ENCODE results near the gene EEF1A2.

EEF1A2 gene

DNA sequence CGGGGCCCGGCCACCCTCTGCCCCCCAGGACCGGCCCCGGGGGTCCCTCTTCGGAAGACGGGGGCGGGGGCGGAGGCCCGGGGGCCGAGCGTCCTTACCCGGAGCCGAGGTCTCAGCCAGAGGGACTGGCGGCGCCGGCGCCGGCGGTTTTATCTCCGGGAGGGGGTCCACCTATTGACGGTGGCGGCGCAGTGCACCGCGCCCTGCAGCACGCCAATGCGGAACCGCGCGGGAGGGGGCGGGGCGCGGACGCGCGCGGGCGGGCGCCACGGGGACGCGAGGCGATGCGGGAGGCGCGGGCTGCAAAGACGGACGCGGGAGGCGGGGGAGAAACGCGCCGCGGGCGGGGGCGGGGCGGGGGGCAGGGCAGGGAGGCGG, at the start of gene EEF1A2:
TSS of gene EEF1A2 (minus strand) at position 124 of the 378 bp plus-strand sequence. CDS start 1,320 bp downstream, outside the sequence.
- DNase-seq, result peak; percentile 53

- DNase-seq, result no peak
Measured at GRCh38 chr20:63548542-63548941, 49.7 kb upstream of the EEF1A2 start.

- DNase-seq, result no peak
Measured at GRCh38 chr20:63547725-63548480, 49.0 kb upstream of the EEF1A2 start, which contains the start of gene SRMS. TSS of gene SRMS (minus strand) at chr20:63547749. CDS start at chr20:63547463, 286 bp downstream.

DNA sequence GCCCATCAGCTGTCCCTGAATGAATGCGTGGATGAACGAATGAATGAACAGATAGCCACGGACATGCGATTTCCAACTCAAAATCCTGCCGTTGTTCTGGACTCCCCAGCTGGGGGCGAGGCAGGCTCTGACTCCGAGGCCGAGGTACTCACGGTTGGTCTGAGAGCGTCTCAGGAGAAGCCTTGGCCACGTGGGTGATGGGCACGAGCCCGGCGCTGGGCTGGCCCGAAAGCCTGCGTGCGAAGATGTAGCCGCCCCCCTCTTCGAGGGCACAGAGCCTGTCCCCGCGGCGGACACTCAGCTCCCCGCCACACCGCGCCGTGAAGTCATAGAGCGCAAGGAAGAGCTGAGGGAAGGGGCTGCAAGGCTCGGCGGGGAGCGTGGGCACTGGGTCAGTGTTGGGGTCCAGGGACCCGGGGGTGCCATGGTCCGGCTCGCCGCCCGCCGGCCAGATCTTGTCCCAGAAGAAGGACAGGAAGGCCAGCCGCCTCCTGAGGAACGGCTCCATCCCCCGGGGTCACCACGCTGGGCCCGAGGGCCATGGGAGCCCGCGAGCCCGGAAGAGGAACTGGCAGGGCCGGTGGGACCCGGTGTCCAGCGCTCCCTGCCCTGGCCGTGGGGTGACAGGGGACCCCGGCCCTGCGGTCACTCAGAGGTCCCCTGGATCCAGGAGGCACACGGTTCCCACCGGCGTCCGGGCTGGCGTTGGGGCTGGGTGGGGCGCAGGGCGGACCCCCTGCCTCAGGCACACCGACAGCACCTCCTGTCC, 48.3 kb upstream of the EEF1A2 start:
- DNase-seq, result no peak

GRCh38 chr20:63546256-63546955, 47.5 kb upstream of the EEF1A2 start:
- DNase-seq, result no peak

DNA sequence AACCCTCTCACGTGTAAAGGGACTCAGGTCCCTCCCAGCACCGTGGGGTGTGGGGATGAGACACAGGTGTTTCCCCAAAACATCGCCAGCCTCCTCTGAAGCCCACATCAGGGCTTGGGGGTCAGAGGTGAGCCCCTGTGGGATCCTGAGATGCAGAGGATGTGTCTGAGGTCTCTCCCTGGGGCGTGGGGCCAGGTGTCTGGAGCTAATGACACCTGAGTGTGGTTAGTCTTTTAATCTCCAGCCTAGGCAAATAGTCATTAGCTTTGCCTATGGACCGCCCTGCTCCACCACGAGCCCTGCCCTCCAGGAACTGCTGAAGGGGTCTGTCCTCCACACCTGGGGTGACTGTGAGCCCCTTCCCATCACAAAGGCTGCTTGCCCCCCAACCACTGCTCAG, 46.9 kb upstream of the EEF1A2 start:
- no peak for DNase-seq

DNA sequence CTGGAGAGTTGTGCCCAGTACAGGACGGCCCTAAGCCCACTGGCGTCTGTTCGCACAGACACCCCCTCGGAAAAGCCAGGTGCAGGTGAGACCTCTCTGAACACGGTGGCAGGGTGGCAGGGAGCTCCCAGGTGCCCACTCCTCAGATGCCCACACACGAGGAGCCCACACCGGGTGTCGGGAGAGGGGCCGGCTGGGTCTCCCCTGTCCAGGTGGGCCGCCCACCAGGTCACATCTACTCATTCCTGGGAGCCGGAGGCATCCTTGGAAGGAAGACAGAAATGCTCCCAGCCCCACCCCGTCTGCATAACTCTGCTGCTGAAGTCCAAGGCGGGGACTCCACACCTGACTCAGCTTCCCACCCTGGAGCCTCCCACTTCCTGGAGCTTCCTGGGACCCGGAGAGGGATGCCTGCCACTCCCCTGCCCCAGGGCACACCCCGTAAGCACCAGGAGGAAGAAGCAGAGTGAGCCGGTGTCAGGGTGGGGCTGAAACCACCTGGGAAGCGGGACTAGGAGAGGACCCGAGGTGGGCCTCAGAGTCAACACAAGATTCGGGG, 46.2 kb upstream of the EEF1A2 start:
- no peak for DNase-seq

GRCh38 chr20:63544241-63544957, 45.5 kb upstream of the EEF1A2 start:
- DNase-seq, result no peak

GRCh38 chr20:63543733-63544132, 44.9 kb upstream of the EEF1A2 start:
- no peak for DNase-seq

GRCh38 chr20:63543131-63543530, 44.2 kb upstream of the EEF1A2 start:
- no peak for DNase-seq

- no peak for DNase-seq
Measured at GRCh38 chr20:63542696-63543095, 43.8 kb upstream of the EEF1A2 start.

- DNase-seq, result no peak
Measured at GRCh38 chr20:63542031-63542559, 43.2 kb upstream of the EEF1A2 start.

DNA sequence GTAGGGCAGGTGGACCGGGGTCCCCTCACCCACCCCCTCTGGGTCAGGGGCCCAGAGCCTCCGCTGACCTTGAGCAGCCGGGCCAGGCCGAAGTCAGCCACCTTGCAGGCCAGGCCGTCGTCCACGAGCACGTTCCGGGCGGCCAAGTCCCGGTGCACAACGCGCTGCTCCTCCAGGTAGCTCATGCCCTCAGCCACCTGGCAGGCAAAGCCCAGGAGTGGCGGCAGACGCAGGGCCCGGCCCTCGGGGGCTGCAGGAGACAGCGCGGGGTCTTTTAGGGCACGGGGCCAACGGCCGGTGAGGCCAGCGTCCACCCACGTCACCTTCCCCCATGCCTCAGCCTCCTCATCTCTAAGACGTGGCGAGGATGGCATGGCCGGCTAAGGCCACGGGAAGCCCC, 42.5 kb upstream of the EEF1A2 start:
- no peak for DNase-seq

- no peak for DNase-seq
Measured at GRCh38 chr20:63540417-63541186, 41.7 kb upstream of the EEF1A2 start.

- no peak for DNase-seq
Measured at GRCh38 chr20:63539441-63540370, 40.8 kb upstream of the EEF1A2 start.

GRCh38 chr20:63539092-63539430, 40.2 kb upstream of the EEF1A2 start:
- DNase-seq, result no peak

DNA sequence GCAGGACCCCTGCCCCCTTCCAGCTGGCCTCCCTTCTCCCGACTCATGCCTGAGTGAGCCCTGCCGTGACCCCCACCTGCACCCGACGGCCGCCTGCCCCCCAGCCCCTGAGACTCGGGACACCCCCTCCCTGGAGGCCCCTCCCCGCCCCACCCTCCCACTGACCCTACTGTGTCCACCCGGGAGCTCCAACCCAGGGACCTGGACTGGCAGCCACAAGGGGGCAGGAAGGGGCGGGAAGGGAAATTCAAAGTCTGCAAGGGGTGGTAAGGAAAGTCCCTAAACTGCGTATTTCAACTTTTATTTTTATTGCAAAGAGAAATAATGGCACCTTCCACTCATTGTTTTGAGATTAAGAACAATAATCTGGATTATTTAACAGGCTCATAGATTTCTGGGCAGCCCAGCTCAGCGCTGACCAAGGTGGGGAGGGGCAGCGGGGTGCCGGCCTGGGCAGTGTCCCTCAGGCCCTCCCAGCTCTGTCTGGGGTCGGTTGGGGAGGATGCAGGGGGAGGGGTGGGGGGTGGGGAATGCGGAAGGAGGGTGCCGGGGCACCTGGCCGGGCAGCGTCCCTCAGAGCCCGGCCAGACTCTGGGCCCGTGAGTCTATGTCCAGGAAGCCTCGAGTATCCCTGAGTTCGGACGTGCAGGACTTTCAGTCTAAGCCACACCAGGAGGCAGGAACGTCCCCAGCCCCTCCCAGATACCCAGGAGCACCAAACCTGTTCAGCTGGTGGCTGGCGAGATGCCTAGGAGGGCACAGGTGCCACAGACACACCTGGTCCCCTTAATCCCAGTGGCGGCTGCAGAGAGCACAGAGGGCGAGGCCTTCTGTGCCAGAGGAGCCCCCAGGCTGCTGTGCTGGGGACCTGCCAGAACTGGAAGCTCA, 39.6 kb upstream of the EEF1A2 start:
- DNase-seq, result peak; percentile 40

DNA sequence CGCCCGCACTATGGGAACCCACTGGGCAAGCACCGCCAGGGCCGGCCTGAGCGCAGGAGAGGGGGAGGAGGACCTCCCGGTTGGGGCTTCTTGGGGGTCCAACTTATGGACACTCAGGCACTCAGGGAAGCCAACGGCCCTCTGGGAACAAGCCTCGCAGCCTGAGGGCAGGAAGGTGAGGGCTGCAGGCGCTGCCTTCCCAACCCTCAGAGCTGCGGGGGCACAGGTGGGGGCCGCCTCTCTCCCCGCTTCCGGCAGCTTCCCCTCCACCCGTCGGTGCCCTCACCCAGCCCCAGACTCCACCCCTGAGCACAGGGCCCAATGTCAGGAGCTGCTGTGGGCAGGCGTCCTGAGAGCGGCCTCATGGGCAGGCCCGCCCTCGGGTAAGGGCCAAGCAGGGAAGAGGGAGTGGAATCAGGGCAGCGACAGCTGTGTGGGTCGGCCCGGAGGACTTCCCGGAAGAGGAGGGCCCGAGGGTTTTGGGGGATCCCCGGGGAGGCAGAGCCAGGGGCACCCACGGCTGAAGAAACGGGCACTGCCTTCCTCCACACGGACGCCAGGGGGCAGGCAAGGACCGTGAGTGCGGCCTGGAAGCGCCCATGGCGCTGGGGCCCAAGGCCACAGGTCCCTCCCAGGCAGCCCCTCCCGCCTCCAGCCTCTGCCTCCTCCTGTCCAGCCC, 38.8 kb upstream of the EEF1A2 start:
- DNase-seq, result peak; percentile 88
